GM19455 (cell line): ENCODE results near the gene USP47.
A peak's percentile ranks its signal among the peaks of the same experiment; 100 is the strongest.
"Not testable (repeated sequence)": the region's sequence is repeated elsewhere in the genome, so short reads cannot be mapped to it uniquely, and the experiment has no call there.

ENCODE experiments used
- ATAC-seq: cut with Tn5 transposase; IDR thresholded peaks from one replicate; pipeline ENCODE4 v1.9.1; 2021; ENCODE audit not compliant: unreplicated experiment

Gene USP47

DNA sequence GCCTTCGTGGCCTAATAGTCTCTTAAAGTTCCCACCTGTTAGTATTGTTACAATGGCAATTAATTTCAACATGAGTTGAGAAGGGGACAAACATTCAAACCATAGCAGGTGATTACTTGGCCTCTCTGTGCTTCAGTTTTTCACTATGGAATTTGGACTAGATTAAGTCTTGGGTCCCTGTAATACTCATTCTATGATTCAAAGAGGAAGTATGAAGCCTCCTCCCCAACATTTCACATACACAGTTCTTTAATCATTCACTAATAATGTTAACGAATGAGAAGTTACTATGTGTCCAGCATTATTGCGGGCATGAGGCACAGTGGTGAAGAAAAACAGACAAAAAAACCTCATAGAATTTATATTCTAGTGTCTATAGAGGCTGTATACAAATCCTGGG, 19.9 kb upstream of the USP47 start:
- no peak for ATAC-seq

DNA sequence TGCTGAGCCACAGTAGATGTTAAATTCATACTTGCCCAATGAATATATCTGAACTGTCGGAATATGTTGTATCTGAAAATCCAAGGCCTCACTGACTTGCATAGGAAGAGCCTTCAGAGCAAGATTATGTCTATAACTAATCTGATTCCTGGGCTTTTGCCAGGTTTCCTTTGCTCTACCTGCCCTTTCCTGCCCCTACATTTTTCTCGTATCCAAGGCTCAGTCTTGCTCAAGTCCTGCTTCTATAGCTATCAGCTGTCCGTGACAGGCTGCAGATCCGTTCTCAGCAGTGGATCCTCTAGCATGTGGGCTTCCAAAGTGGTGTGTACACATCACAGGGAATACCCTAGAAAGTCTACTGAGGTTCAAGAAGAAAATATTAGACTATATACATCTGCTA, 18.8 kb upstream of the USP47 start:
- no peak for ATAC-seq

DNA sequence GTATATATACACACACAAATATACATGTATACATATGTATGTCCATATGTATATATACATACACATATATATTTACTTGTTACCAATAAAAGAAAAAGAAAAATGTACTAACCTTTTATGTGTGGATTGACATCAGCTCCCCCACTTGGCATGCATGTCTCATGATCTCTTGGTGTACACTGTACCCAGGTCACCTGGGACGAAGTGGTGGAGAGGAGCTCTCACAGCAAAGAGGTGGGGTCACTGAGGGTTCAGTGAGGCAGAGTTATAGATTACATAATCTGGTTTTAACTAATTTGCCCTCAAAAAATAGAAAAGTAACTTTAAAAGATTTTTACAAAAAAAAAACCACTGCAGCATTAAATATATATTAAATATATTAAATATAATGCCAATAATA, 15.5 kb upstream of the USP47 start:
- ATAC-seq = no peak

DNA sequence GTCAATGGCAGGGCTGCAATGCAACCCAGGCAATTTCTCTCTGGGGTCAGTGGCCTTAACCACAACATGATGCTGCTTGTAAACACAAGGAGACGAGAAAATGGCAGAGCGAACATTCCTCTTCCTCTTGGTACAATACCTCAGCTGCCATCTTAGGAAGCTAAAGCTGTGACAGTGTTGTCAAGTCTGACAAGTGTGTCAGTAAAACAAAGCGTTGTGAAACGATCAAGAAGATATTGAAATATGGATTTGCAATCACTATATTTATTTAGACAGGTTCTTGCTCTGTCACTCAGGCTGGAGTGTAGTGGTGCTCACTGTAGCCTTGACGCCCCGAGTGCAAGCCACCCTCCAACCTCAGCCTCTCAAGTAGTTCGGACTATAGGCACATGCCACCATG, 14.5 kb upstream of the USP47 start:
- no peak for ATAC-seq

DNA sequence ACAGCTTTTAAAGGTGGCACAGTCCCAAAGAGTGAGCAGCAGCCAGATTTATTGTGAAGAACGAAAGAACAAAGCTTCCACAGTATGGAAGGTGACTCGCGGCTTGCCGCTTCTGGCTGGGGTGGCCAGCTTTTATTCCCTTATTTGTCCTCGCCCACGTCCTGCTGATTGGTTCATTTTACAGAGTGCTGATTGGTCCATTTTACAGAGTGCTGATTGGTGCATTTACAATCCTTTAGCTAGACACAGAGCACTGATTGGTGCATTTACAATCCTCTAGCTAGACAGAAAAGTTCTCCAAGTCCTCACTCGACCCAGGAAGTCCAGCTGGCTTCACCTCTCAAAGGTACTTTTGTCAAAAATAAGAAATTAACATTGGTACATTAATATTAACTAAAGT, 10.4 kb upstream of the USP47 start:
- ATAC-seq = not testable (repeated sequence)

DNA sequence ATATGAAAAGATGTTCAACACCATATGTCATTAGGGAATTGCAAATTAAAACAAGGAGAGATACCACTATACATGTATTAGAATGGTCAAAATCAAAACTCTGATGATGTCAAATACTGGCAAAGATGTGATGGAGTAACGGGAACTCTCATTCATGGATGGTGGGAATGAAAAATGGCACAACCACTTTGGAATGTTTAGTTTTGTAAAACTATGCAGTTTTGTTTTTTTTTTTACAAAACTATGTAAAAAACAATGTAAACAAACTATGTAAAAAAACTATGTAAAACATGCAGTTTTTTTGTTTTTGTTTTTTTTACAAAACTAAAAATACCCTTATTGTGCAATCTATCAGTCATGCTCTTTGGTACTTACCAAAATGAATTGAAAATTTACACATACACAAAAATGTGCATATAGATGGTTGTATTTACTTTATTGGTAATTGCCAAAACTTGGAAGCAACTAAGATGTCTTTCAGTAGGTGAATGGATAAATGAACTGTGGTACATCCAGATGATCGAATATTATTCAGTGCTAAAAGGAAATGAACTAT, 5.0 kb upstream of the USP47 start:
- no peak for ATAC-seq

DNA sequence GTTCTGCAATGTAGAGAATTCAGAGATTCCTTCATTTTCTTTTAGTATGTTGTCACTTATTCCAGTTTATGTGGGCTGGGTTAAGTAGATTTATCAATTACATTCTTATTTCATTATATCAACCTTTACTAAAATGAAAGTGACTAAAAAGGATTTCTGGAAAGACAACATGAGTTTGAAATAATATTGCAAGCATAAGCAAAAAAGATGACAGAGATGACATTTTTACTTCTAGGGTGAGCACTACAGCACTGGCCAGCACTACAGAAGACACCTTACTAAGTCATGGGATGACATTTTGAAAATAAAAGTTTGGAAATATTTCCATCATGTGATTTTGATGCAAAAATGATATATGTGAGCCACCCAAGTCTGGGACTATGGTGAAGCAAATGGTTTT, 2.1 kb upstream of the USP47 start:
- ATAC-seq = no peak

DNA sequence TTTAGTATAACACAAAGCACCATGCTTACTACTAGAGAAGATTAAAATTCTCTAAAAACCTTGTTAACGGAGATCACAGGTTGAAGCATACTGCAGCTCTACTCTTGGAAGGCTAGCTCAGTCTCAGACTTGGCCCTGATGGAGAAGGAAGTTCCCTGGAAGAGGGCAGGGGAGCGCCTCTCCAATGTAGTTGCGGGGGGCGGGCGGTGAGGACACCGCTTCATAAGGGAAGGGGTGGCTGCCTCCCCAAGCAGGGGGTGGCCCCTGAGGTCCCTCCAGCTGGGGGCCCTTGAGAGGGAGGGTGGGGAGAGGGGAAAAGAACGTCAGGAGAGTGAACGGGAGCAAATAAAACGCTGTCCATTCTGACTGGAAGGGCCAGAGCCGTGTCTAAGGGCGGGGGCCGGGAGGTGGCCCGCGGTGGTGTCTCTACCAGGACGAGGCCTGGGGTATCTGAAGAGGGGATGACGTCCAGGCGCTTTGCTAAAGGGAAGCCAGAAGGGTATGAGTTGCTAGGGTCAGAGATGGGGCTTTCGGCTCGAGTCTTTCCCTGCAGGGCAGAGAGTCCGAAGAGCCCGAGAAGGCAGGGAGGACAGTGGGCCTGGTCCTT, 553 bp upstream of the USP47 start:
- ATAC-seq = peak; percentile 49

DNA sequence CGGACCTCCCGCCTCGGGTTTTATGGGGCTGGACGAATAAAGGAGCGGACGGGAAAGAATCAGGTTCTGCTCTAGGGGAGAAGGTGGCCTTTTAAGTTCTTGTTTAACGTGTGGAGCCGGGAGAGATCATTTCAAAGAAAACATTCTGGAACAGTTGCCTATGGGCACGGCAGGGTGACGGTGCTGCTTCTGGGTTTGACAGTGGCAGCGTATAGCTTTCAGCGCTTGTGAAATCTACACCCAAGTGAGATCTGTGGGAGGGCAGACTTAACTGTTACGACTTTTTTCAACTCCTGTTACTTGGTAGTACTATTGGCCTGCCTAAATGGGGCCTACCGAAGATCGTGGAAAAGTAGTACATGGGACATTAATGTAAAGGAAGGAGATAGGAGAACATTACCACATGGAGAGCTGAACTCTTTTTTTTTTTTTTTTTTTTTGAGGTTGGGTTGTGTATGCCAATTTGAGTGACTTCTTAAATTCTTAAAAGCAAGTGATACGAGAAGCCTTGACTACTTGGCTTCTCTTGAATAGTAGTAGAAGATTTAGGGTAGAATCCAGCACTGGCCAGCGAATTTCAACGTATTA, 743 bp downstream of the USP47 start:
- peak; percentile 45 for ATAC-seq

DNA sequence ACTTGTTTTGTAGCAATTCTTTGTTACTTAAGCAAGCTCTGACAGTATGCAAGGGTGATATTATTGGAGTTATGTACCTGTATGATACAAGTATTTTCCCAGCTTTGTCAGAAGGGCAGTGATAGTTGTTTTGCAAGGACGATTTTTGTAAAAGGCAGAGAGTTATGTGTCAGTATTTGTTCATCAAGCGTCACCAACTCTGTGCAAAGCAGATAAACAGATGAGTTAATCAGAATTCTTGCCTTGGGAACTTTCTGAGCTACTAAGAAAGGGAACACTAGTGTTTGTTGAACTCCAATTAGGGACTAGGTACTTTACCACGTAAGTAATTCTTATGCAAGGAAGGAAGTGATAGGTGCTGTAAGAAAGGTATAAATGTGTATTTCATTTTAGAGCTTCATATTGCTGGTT, 1.4 kb downstream of the USP47 start:
- no peak for ATAC-seq

DNA sequence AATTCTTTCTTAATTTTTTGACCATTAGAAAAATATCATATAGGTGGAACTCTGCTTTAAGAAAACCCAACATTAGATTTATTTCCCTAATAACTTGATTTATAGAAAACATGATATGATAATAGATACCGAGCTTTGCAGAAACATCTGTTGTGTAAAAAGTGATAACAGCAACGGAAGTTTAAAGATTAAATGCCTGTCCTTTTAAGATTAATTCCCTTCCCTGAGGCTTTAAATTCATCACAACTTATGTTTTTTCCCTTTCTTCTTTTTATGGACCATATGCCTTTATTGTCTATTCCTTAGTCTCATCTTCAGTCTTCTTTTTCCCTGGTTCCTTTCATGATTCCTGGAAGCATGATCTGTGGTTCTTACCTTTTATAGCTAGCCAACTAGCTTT, 1.9 kb downstream of the USP47 start:
- ATAC-seq = no peak

DNA sequence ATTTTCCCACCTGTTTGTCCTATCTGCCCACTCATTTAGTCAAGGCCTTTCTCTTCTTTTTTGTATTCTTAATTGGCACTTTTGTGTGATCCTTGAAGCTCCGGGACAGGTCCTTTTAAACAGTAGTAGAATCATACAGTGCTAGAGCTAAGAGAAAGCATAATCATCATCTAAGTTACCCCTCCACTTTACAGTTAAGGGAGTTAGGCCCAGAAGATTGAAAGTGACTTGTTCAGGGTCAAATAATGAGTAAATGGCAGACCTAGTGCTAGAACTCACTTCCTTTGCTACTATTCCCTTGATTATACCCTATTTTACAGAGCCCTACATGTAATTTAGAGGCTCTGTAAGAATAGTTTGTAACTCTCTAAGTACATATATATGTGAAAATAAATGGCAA, 2.5 kb downstream of the USP47 start:
- no peak for ATAC-seq

DNA sequence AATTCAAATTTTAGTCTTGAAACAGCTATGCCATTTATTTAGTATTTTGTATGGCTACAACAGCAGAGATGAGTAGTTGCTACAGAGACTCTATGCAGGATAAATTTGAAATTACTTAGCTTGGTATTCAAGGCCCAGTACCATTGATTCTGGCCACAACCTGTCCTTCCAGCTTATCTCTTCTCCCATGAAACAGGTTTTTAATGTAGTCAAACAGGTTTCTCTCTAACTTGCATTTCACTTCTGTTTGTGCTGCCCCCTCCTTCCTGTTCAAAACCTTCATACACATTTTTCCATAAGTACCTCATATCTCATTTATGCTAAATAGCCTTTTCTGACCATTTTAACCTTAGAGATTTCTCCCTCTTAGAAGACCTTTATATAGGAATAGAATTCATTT, 3.3 kb downstream of the USP47 start:
- ATAC-seq = no peak

DNA sequence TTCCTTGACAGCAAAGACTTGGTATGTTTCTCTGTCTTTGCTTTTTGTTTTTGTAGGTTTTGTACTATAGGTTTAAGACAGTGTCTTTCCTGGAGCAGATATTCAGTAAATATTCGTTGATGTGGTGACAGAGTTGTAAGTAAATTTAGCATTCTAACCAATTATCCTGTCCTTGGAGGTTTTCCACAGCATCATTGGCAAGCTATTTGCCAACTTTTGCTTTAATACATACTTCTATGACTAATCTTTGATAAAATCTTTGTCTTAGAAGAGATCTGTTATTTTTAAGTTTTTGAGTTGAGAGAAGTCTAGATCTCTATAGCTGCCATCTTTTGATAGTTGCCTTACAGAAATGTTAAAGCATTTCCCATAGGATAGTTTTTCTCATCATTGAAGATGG, 3.8 kb downstream of the USP47 start:
- no peak for ATAC-seq

DNA sequence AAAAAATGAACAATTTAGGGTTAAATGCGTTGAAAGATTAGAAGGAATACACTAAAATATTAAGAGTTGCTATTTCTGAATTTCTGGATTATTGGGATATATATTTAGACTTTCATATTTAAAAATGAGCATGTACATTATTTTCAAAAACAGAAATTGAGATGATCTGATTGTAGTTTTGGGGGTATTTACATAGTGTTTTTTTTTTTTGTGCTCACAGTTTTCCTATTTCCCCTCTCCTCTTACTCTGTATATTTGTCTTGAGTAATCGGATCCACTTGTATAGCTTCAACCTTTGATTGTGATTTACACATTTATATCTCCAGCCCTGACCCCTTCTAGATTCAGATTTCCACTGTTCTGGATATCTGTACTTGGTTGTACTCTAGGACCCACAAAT, 5.3 kb downstream of the USP47 start:
- ATAC-seq = no peak

DNA sequence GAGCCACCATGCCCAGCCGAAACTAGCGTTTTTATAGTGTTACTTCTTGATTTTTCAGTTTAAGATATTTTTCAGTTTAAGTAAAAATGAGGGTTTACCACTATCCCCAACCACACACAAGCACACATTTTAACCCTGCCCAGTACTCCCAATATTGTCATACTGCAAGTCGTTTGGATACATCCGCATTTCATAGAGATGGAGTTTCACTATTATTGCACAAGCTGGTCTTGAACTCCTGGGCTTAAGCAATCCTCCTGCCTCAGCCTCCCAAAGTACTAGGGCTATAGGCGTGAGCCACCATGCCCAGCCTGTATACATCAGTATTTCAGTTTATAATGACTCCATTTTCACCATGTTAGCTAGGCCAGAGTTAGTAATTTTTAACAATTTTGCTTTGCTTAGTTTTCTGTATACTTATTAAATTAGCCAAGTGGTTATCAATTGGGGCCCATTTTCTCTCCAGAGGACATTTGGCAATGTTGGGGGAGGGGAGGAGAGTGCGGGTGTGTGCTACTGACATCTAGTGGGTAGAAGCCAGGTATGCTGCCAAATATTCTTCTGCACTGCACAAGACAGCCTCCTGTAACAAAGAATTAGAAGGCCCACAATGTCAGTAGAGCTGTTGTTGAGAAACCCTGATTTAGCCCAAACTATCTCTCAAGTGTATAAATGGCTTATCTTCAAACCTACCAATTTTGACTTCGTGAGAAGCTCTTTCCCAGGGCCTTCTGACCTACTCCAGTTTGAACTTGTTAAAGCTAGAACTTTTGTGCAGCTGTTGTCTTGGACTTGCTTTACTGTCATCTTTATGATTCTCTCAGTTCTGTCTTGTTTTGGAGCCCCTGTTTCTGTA, 7.3 kb downstream of the USP47 start:
- peak; percentile 75 for ATAC-seq

DNA sequence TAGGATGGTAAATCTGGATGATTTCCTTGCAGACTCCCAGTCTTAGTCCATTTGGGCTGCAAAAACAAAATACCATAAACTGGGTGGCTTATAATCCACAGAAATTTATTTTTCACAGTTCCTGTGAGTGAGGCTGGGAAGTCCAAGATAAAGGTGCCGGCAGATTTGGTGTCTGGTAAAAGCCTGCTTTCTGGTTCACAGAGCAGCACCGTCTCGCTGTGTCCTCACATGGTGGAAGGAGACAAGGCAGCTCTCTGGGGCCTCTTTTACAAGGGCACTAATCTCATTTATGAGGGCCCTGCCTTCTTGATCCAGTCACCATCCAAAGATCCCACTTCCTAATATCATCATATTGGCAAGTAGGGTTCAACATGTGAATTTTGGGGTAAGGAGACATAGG, 8.9 kb downstream of the USP47 start:
- no peak for ATAC-seq

DNA sequence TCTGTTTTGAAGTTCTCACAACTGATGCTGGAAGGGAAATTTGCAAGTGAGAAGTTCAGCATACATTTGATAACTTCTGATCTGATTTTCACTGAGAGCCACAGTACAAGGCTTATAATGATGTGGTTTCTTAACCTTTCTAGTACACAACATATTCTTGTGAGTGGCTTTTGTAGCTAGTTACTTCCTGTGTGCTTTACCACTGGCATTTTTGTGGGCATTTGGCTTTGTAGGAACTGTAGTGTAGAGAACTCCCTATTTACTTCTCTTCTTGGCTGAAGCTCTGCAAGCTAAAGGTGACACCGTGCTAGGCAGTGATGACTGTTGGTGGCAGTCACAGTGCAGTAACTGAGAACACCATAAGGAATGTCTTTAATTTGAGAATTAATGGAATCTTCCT, 14.9 kb downstream of the USP47 start:
- ATAC-seq = no peak

DNA sequence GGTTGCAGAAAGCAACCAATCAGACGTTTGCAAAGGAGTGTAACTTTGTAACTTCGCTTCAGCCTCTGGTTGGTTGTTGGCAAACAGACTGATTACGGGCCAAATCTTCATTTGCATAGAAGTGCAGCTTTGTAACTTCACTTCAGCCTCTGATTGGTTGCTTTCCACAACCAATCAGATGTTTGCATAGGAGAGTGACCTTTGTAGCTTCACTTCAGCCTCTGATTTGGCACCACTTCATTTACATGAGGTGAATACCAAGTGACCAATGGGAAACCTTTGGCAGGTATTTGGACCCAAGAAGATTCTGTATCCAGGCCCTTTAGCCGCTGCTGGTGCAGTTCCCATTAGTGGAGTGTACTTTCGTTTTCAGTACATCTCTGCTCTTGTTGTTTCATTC, 16.0 kb downstream of the USP47 start:
- no peak for ATAC-seq

DNA sequence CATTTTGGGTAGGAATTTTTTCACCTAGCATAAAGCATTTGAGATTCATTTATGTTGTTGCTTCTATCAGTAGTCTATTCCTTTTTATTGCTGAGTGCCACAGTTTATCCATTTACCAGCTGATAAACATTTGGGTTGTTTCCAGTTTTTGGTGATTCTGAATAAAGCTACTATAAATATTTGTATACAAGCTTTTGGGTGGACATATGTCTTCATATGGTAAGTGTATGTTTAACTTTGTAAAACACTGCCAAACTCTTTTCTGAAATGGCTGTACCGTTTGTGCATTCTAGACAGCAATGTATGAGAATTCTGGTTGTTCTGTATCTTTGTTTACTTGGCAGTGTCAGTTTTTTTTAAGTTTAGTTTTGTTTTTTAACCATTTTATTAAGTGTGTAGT, 16.9 kb downstream of the USP47 start:
- no peak for ATAC-seq

DNA sequence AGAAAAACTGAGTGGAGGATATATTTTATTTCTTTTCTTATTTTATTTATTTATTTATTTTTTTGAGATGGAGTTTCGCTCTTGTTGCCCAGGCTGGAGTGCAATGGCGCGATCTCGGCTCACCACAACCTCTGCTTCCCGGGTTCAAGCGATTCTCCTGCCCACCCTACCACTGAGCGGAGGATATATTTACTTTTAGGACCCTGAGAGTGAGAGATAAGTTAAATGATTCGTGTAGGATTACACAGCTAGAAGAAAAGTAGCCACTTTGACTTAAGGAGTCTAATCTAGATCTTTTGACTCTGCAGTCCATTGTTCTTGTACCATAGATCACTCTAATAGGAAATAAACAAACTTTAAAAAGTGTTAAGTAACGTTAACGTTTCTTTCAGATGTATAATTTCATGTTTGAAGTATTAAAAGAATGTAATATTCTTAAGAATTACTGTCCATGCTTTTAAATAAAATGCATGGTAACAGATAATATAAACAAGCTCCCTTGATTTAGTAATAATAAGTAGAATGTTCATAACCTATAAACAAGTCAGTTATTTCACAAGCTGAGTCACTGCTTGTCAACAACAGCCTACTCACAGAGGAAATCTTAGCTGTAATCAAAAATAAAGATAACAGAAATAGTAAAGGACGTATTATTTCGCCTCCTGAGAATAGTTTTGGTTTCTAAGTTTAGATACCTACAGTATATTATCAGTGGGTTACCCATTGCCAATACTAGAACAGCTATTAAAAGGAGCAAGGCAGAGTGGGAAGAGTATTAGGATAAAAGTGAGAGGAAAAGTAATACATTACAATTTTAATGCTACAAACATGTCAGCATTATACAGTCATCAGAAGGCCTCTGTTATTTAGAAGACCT, 18.6 kb downstream of the USP47 start:
- ATAC-seq = no peak
